Spleen (tissue), 11 donors: ENCODE data around the gene RPUSD4. TPM values are rescaled to one million over a fixed set of nuclear protein-coding genes. Genes with fewer than 3 reads are reported as not detected.

Source experiments
- DNase-seq: peaks from one replicate; pipeline ENCODE4 v3.0.0-alpha.2; 2020
- H3K27ac ChIP-seq, 8 donors: fragments of 200-600 bp; sonication (generic) in 7 of 8; 1 replicate in 4 of 8; 2 replicates in 4 of 8; pipeline versions ENCODE4 v1.5.0 to v1.8.0; 2016 to 2021; ENCODE audit warnings: inconsistent platforms in 4 of 8, mild to moderate bottlenecking in 4 of 8, moderate library complexity in 1 of 8
- H3K27me3 ChIP-seq, 7 donors: fragments of 200-600 bp; sonication (generic) in 6 of 7; replicated peaks in 1 of 7; 1 replicate in 4 of 7; 2 replicates in 3 of 7; pipeline versions ENCODE4 v1.5.0 to v1.8.0; 2016 to 2021; ENCODE audit warnings: inconsistent platforms in 3 of 7, mild to moderate bottlenecking in 1 of 7
- H3K36me3 ChIP-seq, 6 donors: fragments of 200-600 bp; sonication (generic) in 5 of 6; 1 replicate in 4 of 6; 2 replicates in 2 of 6; pipeline versions ENCODE4 v1.5.0 to v1.8.0; 2016 to 2021; ENCODE audit warnings: inconsistent platforms in 2 of 6
- H3K4me1 ChIP-seq, 6 donors: fragments of 200-600 bp; sonication (generic) in 5 of 6; 1 replicate in 3 of 6; 2 replicates in 3 of 6; pipeline versions ENCODE4 v1.5.0 to v1.8.0; 2016 to 2021; ENCODE audit warnings: inconsistent platforms in 3 of 6
- H3K4me3 ChIP-seq, 8 donors: fragments of 200-600 bp; sonication (generic) in 7 of 8; 1 replicate in 4 of 8; 2 replicates in 4 of 8; pipeline versions ENCODE4 v1.5.0 to v1.8.0; 2016 to 2021; ENCODE audit warnings: inconsistent platforms in 4 of 8, mild to moderate bottlenecking in 4 of 8, moderate library complexity in 2 of 8
- H3K9me3 ChIP-seq, 8 donors: fragments of 200-600 bp; sonication (generic) in 7 of 8; 1 replicate in 4 of 8; 2 replicates in 4 of 8; pipeline versions ENCODE4 v1.5.0 to v1.8.0; 2016 to 2021; ENCODE audit warnings: inconsistent platforms in 4 of 8
- POLR2A ChIP-seq, 3 donors: fragments of 450-650 bp; IDR thresholded peaks; one replicate each; pipeline ENCODE4 v1.5.1; 2017; ENCODE audit warnings: antibody characterized with exemption in 3 of 3, mild to moderate bottlenecking in 1 of 3
- POLR2AphosphoS5 ChIP-seq, 3 donors: sonication (generic); formaldehyde crosslinking; IDR thresholded peaks; one replicate each; pipeline ENCODE4 v1.5.1; 2017; ENCODE audit warnings: antibody characterized with exemption in 3 of 3
- WGBS, 5 donors: extraction: QIAGEN DNeasy Blood & Tissue Kit in 3 of 5; methylation state at CpG; one replicate each; pipeline versions ENCODE4 v1.1.5 to v1.1.7; 2013 to 2018; 5-methylcytosine and 5-hydroxymethylcytosine counted together
- intact Hi-C: fragments of 100-400 bp; cut with DNase I; formaldehyde crosslinking; loops from one replicate; pipeline ENCODE4 v1.15.0; 2023; ENCODE audit warnings: low total_unique reads
- polyA plus RNA-seq, 3 donors: library from polyadenylated mRNA; stranded (reverse); fragments of 200-250 nt; gene quantifications; one replicate each; pipeline ENCODE4 v1.2.1, GENCODE V29; 2013
- total RNA-seq, 7 donors: library from RNA; depleted of rRNA in 3 of 7; stranded (reverse); fragments of >200 nt in 3 of 7; fragmentation: NEBNext Ultra II Directional in 4 of 7; extraction: Animal tissue kit (Norgen Biotek cat#: 25700) in 4 of 7; gene quantifications; one replicate each; pipeline versions ENCODE4 v1.1.0 to v1.2.1, GENCODE V29; 2016 to 2021
- TF ChIP-seq, protein P1 (sequence below), 11 experiments: fragments of 200-600 bp in 7 of 11; fragments of 450-650 bp in 4 of 11; sonication (generic) in 4 of 11; IDR thresholded peaks in 8 of 11; conservative IDR thresholded peaks in 3 of 11; 1 replicate in 7 of 11; 2 replicates in 4 of 11; pipeline versions ENCODE4 v1.4.0 to v1.8.0; 2016 to 2021; ENCODE audit warnings: antibody characterized with exemption in 11 of 11, inconsistent platforms in 4 of 11, mild to moderate bottlenecking in 1 of 11
- donor health status: healthy with polysubstance abuse.
- donor health status: DM: no; HTN: no; CAD: no; lungs with moderate emphysema.
- donor health status: DM: no; HTN: no; CAD: no.
- donor health status: Bipolar disorder and iron deficiency.
- donor health status: healthy.
- donor health status: DM: no; HTN: no; CAD: no.
- donor health status: DM: yes; HTN: yes; CAD: no.

RPUSD4 gene
- total and polyA plus RNA-seq, 10 donors = 14.5 to 26.7 (median 21.7) TPM

DNA sequence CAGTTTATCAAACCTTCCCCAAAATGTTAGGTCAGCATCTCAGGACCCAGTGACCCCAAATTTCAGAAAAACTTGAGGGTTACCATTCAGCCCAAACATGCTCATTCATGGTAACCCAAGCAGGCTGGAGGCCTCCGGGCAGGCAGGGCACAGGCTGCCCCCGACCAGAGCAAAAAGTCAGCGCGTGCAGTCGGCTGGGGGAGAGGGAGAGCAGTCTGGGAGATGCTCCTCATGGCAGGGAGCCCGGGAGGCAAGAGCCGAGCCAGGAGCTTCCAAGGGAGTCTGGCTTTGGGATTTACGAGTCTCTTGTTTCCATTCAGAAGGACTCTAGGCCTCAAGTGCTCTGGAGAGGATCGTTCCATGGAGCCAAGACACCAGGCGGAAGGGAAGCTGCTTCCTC is 45.7 kb downstream of the RPUSD4 start:
- intact Hi-C loops = no loop called here
- DNase-seq = peak; percentile 61
- Histone ChIP-seq H3K36me3 (no peaks in the 10 kb centered on the region), H3K4me1 (peaks cover 0 to 5% (median 0%) of the 10 kb centered on the region in 6 donors), H3K27ac (no peak overlapping the region), H3K9me3 (no peaks in the 10 kb centered on the region), H3K4me3 (no peak overlapping the region), H3K27me3 (peaks cover 0 to 7% (median 0%) of the 10 kb centered on the region in 7 donors)
- WGBS, 5 donors = 79 to 95% (median 85%) methylated on average over 10 of the region's 10 CpGs
- TF ChIP-seq POLR2A (IDR thresholded peaks at IDR 0.05) = no peak
- TF ChIP-seq, protein P1, sequence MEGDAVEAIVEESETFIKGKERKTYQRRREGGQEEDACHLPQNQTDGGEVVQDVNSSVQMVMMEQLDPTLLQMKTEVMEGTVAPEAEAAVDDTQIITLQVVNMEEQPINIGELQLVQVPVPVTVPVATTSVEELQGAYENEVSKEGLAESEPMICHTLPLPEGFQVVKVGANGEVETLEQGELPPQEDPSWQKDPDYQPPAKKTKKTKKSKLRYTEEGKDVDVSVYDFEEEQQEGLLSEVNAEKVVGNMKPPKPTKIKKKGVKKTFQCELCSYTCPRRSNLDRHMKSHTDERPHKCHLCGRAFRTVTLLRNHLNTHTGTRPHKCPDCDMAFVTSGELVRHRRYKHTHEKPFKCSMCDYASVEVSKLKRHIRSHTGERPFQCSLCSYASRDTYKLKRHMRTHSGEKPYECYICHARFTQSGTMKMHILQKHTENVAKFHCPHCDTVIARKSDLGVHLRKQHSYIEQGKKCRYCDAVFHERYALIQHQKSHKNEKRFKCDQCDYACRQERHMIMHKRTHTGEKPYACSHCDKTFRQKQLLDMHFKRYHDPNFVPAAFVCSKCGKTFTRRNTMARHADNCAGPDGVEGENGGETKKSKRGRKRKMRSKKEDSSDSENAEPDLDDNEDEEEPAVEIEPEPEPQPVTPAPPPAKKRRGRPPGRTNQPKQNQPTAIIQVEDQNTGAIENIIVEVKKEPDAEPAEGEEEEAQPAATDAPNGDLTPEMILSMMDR (IDR thresholded peaks at IDR 0.05 in 8 of 11, conservative IDR thresholded peaks at IDR 0.05 in 3 of 11) = no peak
- no peak for TF ChIP-seq POLR2AphosphoS5 (IDR thresholded peaks at IDR 0.05)

DNA sequence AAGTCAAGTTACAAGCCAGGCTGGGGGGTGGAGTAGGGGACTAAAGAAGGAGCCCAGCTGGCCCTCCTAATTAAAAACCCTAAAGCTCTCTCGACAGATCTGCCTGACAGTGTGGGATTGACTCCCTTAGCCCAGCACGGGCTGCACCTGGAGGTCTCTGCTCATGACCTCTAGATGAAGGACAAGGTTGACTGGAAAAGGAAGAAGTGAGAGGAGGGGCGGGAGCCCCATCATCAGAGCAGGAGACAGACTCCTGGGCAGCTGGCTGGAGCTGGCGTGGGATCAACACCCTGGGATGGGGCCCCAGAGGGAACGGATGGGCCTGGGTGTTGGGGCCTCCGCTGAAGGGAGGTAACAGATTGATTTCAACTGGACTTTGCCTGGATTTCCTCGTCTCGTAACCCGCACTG is 46.1 kb downstream of the RPUSD4 start:
- DNase-seq = peak; percentile 54
- Histone ChIP-seq H3K4me3 (no peak overlapping the region), H3K9me3 (no peaks in the 10 kb centered on the region), H3K27me3 (peaks cover 0 to 7% (median 0%) of the 10 kb centered on the region in 7 donors), H3K27ac (no peak overlapping the region), H3K36me3 (no peaks in the 10 kb centered on the region), H3K4me1 (peaks cover 0 to 5% (median 0%) of the 10 kb centered on the region in 6 donors)
- WGBS, 5 donors = 80 to 87% (median 81%) methylated on average over 9 of the region's 9 CpGs
- TF ChIP-seq POLR2AphosphoS5 (IDR thresholded peaks at IDR 0.05) (no peak), POLR2A (IDR thresholded peaks at IDR 0.05) (no peak)
- TF ChIP-seq, protein P1 (IDR thresholded peaks at IDR 0.05 in 8 of 11, conservative IDR thresholded peaks at IDR 0.05 in 3 of 11) = no peak
- intact Hi-C loops = no loop called here

DNA sequence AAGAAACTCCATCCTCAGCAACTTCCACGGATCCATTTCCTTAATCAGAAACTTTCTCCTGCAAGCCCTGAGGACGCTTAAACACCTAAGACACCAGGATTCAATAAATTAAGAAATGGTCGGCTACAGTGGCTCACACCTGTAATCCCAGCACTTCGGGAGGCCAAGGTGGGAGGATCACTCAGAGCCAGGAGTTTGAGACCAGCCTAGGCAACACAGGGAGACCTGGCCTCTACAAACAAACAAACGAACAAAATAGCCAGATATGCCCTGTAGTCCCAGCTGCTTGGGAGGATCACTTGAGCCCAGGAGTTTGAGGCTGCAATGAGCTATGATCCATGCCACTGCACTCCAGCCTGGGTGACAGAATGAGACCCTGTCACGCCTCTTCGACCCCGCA is 46.7 kb downstream of the RPUSD4 start:
- Histone ChIP-seq H3K36me3 (no peaks in the 10 kb centered on the region), H3K9me3 (no peaks in the 10 kb centered on the region), H3K27ac (no peak overlapping the region), H3K27me3 (peaks cover 0 to 7% (median 0%) of the 10 kb centered on the region in 7 donors), H3K4me1 (peaks cover 0 to 5% (median 0%) of the 10 kb centered on the region in 6 donors), H3K4me3 (no peak overlapping the region)
- intact Hi-C loops = no loop called here
- TF ChIP-seq, protein P1 (IDR thresholded peaks at IDR 0.05 in 8 of 11, conservative IDR thresholded peaks at IDR 0.05 in 3 of 11) = no peak
- TF ChIP-seq POLR2A (IDR thresholded peaks at IDR 0.05) = no peak
- TF ChIP-seq POLR2AphosphoS5 (IDR thresholded peaks at IDR 0.05) = no peak
- DNase-seq = peak; percentile 10
- 86 to 95% (median 90%) methylated on average over 8 of the region's 8 CpGs for WGBS, 5 donors

DNA sequence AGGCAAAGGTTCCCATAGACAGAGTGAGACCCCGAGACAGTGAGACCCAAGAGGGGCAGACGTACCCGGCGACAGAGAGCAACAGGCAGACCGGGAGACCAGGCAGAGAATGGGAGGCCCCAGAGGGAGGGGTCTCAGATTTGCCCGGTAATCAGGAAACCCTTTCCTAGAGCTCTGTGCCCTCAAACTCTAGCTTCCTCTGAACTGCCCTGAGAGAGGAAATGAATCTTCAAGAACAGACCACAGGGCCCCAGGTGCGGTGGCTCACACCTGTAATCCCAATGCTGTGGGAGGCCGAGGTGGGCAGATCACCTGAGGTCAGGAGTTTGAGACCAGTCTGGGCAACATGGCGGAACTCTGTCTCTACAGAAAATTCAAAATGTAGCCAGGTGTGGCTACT is 47.7 kb downstream of the RPUSD4 start:
- TF ChIP-seq POLR2AphosphoS5 (IDR thresholded peaks at IDR 0.05) (no peak), POLR2A (IDR thresholded peaks at IDR 0.05) (no peak)
- TF ChIP-seq, protein P1 (IDR thresholded peaks at IDR 0.05 in 8 of 11, conservative IDR thresholded peaks at IDR 0.05 in 3 of 11) = no peak
- intact Hi-C loops = no loop called here
- no peaks in the 10 kb centered on the region for H3K36me3 ChIP-seq
- H3K27ac ChIP-seq = no peak overlapping the region
- peak; percentile 20 for DNase-seq
- H3K4me3 ChIP-seq = no peak overlapping the region
- H3K4me1 ChIP-seq = peaks cover 0 to 5% (median 0%) of the 10 kb centered on the region in 6 donors
- H3K27me3 ChIP-seq = peaks cover 0 to 7% (median 0%) of the 10 kb centered on the region in 7 donors
- 46 to 57% (median 55%) methylated on average over 9 of the region's 9 CpGs for WGBS, 5 donors
- H3K9me3 ChIP-seq = no peaks in the 10 kb centered on the region
